Measurements from ENCODE around the gene THY1.

Gene THY1

DNA sequence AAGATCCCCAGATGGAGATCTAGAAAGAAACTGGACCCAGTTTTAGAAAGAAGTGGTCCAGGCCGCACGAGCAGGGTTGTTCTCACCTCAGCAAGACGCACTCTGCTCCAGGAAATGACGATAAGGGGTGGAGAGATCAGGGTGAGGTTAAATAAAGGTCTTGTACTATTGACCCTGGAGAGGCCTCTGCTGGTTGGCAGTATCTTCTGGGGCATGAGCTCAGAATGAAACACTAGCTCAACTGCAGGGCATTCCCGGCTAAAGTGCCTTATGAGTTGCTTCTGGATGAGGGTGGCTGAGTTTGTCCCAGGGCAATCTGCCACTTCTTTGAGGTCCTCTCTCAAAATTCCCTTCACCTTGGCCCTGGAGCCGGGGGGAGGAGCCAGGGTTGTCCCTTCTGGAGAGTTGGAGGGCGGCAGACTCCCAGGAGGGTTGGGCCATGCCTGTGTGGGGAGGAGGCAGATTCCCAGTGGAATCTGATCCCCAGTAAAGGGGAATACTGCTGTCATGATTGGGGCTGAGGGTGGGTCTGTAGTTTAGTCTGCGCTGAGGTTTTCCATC lies 52.4 kb downstream of the THY1 start:
- no peak for DNase-seq (ENCODE audit: low read depth in 2 of 3, low spot score in 1 of 3)

DNA sequence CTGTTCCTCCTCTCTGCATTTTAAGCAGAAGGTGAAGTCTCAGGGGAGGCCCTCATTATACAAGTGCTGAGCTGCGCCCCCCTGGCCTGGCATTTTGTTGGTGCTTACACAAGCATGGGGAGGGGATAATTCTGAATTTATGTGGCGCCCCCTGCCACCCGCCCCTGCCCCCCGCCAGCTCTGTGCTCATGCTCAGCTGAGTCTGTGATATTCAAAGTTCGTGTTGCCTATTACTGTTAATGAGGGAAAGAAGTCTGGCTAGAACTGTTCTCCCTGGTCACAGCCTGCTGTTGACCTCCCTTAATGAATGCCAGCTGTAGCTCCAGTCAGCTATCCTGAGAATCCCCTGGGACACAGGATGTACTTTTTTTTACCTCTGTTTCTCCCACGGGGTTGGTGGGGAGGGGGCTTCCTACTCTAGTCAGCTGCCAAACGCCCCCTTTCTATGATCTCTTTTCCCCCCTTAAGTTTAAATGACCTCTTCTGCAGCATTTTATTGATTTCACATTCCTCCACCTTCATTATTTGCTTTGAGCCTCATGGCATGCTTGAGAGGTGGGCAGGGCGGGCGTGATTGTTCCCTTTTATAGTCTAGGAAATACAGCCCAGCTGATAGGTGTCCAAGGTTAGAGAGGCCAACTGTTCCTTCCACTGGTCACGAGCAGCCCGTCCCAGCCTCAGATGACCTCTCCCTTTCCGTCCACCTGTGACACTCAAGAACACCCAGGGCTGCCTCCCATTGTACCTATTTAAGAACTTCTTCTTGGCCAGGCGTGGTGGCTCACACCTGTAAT lies 53.6 kb downstream of the THY1 start:
- no peak for DNase-seq (ENCODE audit: low read depth in 2 of 3, low spot score in 1 of 3)

DNA sequence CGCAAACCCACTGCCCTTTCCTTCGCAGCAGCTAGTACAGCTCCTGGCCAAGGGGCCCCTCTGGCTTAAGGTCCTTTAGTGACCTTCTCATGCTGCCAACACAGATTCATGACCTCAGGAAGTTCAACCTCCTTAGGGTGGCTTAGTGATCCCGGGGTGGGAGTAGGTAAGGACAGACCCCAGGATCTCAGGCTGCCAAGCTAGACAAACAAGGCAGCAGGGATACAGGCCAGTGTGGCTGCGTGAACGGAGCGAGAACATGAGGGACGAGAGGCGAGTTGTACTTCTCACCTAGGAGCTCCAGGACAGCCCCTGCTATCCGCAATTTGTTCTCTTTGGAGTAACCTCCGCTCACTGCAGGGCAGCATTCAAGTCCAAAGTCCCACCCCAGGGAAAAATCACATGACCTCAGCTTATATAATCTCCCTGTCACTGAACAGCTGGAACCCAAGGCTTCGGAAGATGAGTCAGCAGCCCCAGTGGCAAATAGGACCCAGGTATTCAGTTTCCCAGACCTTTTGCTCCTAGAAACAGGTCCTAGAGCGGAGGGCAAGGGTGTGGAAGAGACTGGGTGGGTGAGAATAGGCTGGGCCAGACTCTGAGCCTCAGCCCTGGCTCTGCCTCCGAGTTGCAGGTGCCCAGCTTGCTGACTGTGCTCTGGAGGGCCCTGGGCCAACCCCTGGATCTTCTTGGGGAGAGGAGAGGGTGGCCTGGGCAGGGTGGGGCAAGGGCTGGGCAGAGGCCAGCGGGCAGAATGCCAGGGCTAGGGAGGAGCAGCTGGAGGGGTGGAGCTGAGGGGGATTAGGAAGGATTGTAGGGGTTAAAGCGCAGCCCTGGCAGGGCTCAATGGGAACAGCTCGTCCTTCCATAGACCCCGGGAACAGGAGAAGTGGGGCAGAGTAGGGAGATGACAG lies 54.6 kb downstream of the THY1 start:
- DNase-seq (ENCODE audit: low read depth in 2 of 3, low spot score in 1 of 3), result no peak

DNA sequence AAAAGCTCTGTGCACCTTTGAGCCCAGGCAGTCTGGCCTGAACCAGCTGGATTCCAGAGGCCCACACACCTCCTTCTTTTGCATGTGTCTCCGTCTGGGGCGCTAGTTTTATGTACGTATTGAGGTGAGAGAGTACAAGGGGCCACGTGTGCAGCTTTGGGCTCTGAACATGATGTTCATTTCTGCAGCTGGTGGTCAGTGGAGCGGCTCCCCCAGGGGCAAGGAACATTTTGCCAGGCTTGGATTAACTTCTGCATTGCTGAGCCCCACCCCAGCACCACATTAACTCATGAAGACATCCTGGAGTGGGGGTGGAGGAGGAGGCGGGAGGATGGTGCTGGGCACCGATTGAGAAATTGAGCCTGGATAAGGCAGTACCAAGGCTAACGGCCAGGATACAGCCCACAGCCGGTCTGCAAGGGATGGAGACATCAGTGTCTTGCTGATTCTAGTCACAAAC lies 55.3 kb downstream of the THY1 start:
- DNase-seq (ENCODE audit: low read depth in 2 of 3, low spot score in 1 of 3), result no peak

All from stimulated activated CD4-positive, alpha-beta T cell treated with anti-CD3 and anti-CD28 coated beads, Interleukin-12 subunit alpha, Interleukin-12 subunit beta, amount 100 ng/mL, for 48 hours (primary cell).